Stimulated activated naive CD8-positive, alpha-beta T cell treated with anti-CD3 and anti-CD28 coated beads, Interleukin-15, Interleukin-2, amounts not matched to agents 100 ng/mL and 50 ng/mL, for 24 hours (primary cell): ENCODE data around the gene MRPS6.

Experiments used
- H3K27ac Mint-ChIP-seq: one replicate; pipeline ENCODE4 v1.8.0; 2021; ENCODE audit warnings: mild to moderate bottlenecking, mixed read lengths
- H3K27me3 Mint-ChIP-seq: one replicate; pipeline ENCODE4 v1.8.0; 2021; ENCODE audit warnings: mixed read lengths
- H3K36me3 Mint-ChIP-seq: one replicate; pipeline ENCODE4 v1.8.0; 2021; ENCODE audit warnings: low read depth, mixed read lengths
- H3K4me1 Mint-ChIP-seq: one replicate; pipeline ENCODE4 v1.8.0; 2021; ENCODE audit warnings: low read depth, mixed read lengths
- H3K4me3 Mint-ChIP-seq: one replicate; pipeline ENCODE4 v1.8.0; 2021; ENCODE audit warnings: mild to moderate bottlenecking, mixed read lengths
- H3K9me3 Mint-ChIP-seq: one replicate; pipeline ENCODE4 v1.8.0; 2021; ENCODE audit warnings: mixed read lengths

The MRPS6 gene

DNA sequence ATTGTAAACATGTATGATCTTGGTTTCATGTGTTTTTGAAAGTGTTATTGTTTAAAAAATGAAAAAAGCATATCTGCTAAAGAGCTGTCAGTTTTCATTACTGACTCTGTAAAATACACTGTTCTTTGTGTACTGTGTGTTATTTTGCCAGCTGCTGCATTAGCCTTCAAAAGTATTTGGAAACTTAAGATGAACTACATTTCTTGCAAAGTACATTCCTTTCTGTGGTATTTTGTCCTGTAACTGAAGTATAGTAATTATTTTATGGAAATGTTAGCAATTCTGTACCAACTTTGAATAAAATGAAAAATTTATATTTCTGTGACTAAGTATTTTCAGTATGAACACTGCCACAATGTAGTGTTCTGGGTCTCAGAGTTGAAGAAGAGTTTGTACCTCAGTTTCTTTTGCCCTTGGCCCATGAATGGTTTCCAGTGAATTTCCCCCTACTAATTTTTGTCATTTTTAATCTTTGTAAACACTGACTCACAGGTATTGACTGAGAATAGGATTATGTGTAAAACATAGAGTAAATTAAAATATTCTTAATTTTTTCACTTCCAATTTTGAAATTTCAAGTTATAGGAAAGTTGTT lies 32.7 kb downstream of the MRPS6 start:
- Mint-ChIP-seq H3K4me3 (no peak overlapping the region), H3K4me1 (peaks cover 82% of the 10 kb centered on the region), H3K9me3 (peaks cover 4% of the 10 kb centered on the region)

DNA sequence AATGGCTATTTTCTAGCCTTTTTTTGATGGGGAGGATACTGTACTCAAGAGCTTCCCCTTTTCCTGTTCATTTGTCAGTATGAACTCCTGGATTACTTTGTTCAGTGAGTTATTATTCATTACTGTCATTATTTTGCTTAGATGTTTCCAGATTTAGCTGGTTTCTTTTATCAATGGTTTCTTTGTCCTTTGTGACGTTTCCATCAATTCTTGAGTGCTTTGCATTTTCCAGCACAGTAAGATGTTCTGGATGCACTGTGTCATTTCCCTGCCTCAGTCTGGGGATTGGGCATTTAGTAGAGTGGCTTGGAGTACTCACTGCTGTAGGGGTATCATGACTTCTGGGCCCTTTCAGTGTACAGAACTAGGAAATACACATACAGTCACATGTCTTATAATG lies 34.2 kb downstream of the MRPS6 start:
- Mint-ChIP-seq H3K27me3 (no peaks in the 10 kb centered on the region), H3K4me1 (peaks cover 82% of the 10 kb centered on the region), H3K36me3 (peaks cover 67% of the 10 kb centered on the region), H3K4me3 (no peak overlapping the region), H3K9me3 (peaks cover 4% of the 10 kb centered on the region), H3K27ac (no peak overlapping the region)

More for the DNA sequence above, 32.7 kb downstream of the MRPS6 start:
- H3K36me3 Mint-ChIP-seq, result peaks cover 72% of the 10 kb centered on the region
- H3K27ac Mint-ChIP-seq, result no peak overlapping the region
- H3K27me3 Mint-ChIP-seq, result no peaks in the 10 kb centered on the region

DNA sequence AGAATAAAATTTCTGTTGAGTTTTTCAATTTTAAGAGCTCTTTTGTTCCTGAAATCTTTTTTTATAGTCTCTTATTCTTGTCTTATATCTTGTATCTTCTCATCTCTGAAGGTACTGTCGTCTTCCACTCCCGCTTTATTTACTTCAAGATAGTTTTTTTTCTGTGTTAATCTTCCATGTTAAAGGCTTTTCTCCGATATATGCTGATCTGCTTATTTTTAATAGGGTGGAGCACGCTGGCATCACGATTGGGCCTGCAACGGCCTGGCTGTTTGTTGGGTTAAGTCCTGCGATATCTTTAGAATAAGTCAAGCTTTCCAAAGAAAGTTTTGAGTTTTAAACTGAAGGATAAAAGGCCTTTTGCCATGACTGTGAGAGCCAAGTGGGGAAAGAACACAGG lies 35.7 kb downstream of the MRPS6 start:
- peaks cover 60% of the 10 kb centered on the region for H3K36me3 Mint-ChIP-seq
- H3K4me3 Mint-ChIP-seq, result no peak overlapping the region
- no peaks in the 10 kb centered on the region for H3K27me3 Mint-ChIP-seq
- H3K4me1 Mint-ChIP-seq, result peaks cover 80% of the 10 kb centered on the region
- no peak overlapping the region for H3K27ac Mint-ChIP-seq
- peaks cover 4% of the 10 kb centered on the region for H3K9me3 Mint-ChIP-seq

DNA sequence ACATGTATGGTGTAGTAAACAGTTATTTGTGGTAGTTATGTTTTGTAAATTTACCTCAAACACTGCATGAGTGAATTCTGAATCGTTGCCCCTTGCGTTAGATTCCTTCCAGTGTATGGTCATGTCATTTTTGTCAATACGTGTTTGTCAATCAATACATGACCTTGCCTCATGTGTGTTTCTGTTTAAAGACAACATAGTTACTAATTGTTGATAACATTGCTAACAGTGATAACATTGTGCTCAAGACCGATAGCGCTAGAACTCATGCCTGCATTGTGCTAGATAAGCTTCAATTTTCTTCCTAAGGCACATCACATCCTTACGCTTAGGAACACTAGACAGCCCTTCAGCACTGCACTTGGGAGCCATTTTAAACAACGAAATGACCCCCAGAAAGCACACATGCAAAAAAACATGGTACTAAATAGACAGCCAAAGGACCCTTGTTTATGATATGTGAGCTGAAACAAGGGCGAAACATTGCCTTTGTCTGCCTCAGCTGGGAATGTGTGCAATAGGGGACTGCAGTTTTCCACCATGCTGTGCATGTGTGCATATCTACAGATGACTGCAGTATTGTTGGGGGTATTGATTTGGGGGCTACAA lies 37.3 kb downstream of the MRPS6 start:
- Mint-ChIP-seq H3K4me3 (no peak overlapping the region), H3K4me1 (peaks cover 71% of the 10 kb centered on the region), H3K27me3 (no peaks in the 10 kb centered on the region), H3K36me3 (peaks cover 54% of the 10 kb centered on the region), H3K9me3 (peaks cover 4% of the 10 kb centered on the region), H3K27ac (no peak overlapping the region)

- H3K27ac Mint-ChIP-seq, result no peak overlapping the region
- peaks cover 47% of the 10 kb centered on the region for H3K36me3 Mint-ChIP-seq
- H3K27me3 Mint-ChIP-seq, result no peaks in the 10 kb centered on the region
- H3K9me3 Mint-ChIP-seq, result no peaks in the 10 kb centered on the region
- H3K4me1 Mint-ChIP-seq, result peaks cover 54% of the 10 kb centered on the region
- no peak overlapping the region for H3K4me3 Mint-ChIP-seq
These were observed 39.1 kb downstream of the MRPS6 start for GRCh38 chr21:34112316-34113033.

DNA sequence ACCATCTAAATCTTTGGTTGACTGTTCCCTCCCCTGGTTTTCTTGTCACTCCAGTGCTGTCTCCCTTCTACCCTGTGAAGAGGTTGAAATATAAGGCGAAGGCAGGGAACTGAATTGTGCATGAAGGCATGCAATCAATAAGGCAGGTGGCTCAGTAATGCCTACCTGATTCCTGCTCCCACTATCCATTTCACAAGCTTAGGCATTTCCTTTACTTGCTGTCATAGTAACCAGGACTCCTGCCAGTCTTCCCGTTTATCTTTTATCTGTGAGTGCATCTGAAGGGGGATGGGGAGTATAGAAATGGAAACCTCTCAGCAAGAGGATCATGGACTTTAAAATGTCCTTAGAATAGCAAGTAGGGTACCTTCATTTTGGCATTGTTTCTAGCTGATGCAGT lies 40.5 kb downstream of the MRPS6 start:
- H3K4me3 Mint-ChIP-seq, result no peak overlapping the region
- no peaks in the 10 kb centered on the region for H3K27me3 Mint-ChIP-seq
- H3K36me3 Mint-ChIP-seq, result peaks cover 44% of the 10 kb centered on the region
- H3K9me3 Mint-ChIP-seq, result no peaks in the 10 kb centered on the region
- no peak overlapping the region for H3K27ac Mint-ChIP-seq
- peaks cover 49% of the 10 kb centered on the region for H3K4me1 Mint-ChIP-seq

GRCh38 chr21:34115160-34115559 lies 41.8 kb downstream of the MRPS6 start:
- Mint-ChIP-seq H3K9me3 (no peaks in the 10 kb centered on the region), H3K36me3 (peaks cover 44% of the 10 kb centered on the region), H3K4me3 (no peak overlapping the region), H3K27me3 (no peaks in the 10 kb centered on the region), H3K27ac (no peak overlapping the region), H3K4me1 (peaks cover 45% of the 10 kb centered on the region)

DNA sequence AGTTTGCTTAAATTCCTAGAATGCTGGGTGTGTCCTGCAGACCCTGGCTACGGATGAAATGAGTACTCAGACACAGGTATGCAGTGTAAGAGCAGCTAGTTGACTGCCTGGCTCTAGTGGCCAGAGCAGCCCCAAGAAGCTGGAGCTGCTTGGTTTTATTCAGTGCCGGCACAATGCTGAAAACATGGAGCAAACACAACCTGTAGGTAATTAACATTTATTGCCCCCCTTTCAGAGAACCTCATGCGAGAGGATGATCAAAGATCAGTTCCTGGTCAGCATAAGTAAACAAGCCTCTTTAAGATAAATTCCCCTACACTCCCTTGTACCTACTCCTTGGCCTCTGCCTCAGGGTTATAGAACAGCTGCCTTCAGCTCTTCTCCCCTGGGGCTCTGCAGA lies 43.2 kb downstream of the MRPS6 start:
- Mint-ChIP-seq H3K27me3 (no peaks in the 10 kb centered on the region), H3K4me3 (no peak overlapping the region), H3K36me3 (peaks cover 52% of the 10 kb centered on the region), H3K4me1 (peaks cover 37% of the 10 kb centered on the region), H3K9me3 (no peaks in the 10 kb centered on the region), H3K27ac (no peak overlapping the region)

GRCh38 chr21:34120867-34121266 lies 47.5 kb downstream of the MRPS6 start:
- H3K9me3 Mint-ChIP-seq, result no peaks in the 10 kb centered on the region

GRCh38 chr21:34122047-34122446 lies 48.7 kb downstream of the MRPS6 start:
- Mint-ChIP-seq H3K27me3 (no peaks in the 10 kb centered on the region), H3K27ac (no peak overlapping the region), H3K4me1 (peaks cover 34% of the 10 kb centered on the region), H3K9me3 (no peaks in the 10 kb centered on the region), H3K36me3 (peaks cover 59% of the 10 kb centered on the region), H3K4me3 (no peak overlapping the region)

More at GRCh38 chr21:34120867-34121266, 47.5 kb downstream of the MRPS6 start:
- H3K4me3 Mint-ChIP-seq, result no peak overlapping the region
- no peaks in the 10 kb centered on the region for H3K27me3 Mint-ChIP-seq
- peaks cover 55% of the 10 kb centered on the region for H3K36me3 Mint-ChIP-seq
- no peak overlapping the region for H3K27ac Mint-ChIP-seq
- peaks cover 26% of the 10 kb centered on the region for H3K4me1 Mint-ChIP-seq

DNA sequence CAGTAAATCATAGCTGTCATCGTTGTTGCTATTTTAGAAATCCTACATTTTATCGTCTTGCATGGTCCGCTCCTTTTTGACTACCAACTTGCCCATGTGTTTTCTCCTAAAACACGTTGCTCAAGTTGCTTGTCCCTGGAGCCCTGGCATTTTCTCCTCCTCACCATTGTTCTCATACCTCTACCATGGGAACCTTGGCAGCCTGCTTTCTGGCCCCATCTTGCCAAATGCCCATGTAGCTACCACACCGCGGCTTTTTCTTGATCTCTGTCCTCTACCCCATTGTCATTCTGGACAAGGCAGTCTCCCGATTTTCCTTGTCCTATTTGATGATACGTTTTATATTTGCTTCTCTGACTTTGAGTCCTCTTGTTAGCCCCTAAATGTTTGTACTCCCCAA lies 50.2 kb downstream of the MRPS6 start:
- Mint-ChIP-seq H3K27me3 (no peaks in the 10 kb centered on the region), H3K9me3 (no peaks in the 10 kb centered on the region), H3K4me1 (peaks cover 50% of the 10 kb centered on the region), H3K4me3 (no peak overlapping the region), H3K36me3 (peaks cover 64% of the 10 kb centered on the region), H3K27ac (no peak overlapping the region)

GRCh38 chr21:34126269-34126668 lies 52.9 kb downstream of the MRPS6 start:
- Mint-ChIP-seq H3K36me3 (peaks cover 68% of the 10 kb centered on the region), H3K4me3 (no peak overlapping the region), H3K4me1 (peaks cover 72% of the 10 kb centered on the region), H3K9me3 (no peaks in the 10 kb centered on the region), H3K27ac (peak overlapping the region; percentile 28), H3K27me3 (no peaks in the 10 kb centered on the region)

DNA sequence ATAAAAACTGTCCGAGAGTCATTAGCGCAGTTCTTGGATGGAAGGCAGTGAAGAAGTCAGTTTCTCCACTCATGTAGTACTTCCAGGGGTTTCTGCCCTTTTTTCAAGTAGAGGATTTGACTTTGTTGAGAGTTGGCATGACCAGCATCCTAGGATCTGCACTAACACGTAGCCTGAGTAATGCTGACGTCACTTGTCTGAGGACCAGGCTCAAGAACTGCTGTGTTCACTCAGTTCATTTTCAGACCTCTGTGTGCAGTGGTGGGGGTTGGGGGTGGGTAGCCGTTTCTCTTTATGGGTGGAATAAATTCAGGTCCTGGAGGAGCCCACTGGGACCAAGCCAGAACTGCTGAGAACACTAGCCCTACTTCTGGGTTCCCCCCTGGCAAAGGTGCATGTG lies 53.3 kb downstream of the MRPS6 start:
- Mint-ChIP-seq H3K27ac (peak overlapping the region; percentile 28), H3K27me3 (no peaks in the 10 kb centered on the region), H3K4me1 (peaks cover 72% of the 10 kb centered on the region), H3K4me3 (no peak overlapping the region), H3K9me3 (no peaks in the 10 kb centered on the region), H3K36me3 (peaks cover 68% of the 10 kb centered on the region)

DNA sequence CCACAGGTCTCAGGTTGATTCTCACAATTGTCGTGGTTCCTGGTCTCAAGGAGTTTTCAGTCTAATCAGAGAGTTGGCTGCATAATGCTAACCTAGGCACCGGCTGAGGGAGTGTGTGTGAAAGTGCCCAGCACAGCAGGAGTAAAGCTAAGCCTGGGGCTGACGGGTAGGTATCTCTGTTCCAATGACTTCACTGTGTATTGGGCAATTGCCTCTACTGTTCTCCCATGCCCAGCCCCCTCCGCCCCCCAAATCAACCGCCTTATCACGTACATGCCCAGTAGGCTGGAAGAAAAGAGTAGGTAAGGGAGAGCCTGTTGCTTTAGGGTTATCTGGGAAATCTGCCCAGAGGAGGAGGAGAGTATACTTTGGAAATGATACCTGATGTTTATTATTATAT lies 54.7 kb downstream of the MRPS6 start:
- Mint-ChIP-seq H3K9me3 (no peaks in the 10 kb centered on the region), H3K27ac (peak overlapping the region; percentile 75), H3K4me1 (peaks cover 76% of the 10 kb centered on the region), H3K4me3 (no peak overlapping the region), H3K27me3 (no peaks in the 10 kb centered on the region), H3K36me3 (peaks cover 76% of the 10 kb centered on the region)

- Mint-ChIP-seq H3K27ac (peak overlapping the region; percentile 96), H3K9me3 (peaks cover 3% of the 10 kb centered on the region), H3K36me3 (peaks cover 76% of the 10 kb centered on the region), H3K4me1 (peaks cover 82% of the 10 kb centered on the region), H3K27me3 (no peaks in the 10 kb centered on the region), H3K4me3 (peak overlapping the region; percentile 2)
These were observed 55.3 kb downstream of the MRPS6 start for GRCh38 chr21:34128674-34129038.
